Measurements from ENCODE around the gene SLC11A1. TPM values are rescaled to one million over a fixed set of nuclear protein-coding genes. Genes with fewer than 3 reads are reported as not detected.

SLC11A1 gene
- total RNA-seq, 1 experiment from 2014 or later, result 0.36 TPM

GRCh38 chr2:218444692-218445357 is 62.8 kb downstream of the SLC11A1 start:
- Histone ChIP-seq H3K27me3 (no peaks in the 10 kb centered on the region), H3K9me3 (replicated peaks) (no peaks in the 10 kb centered on the region), H3K36me3 (peaks cover 12% of the 10 kb centered on the region), H3K4me1 (peaks cover 14% of the 10 kb centered on the region), H3K4me3 (no peak overlapping the region), H3K27ac (no peak overlapping the region)
- DNase-seq, result no peak

DNA sequence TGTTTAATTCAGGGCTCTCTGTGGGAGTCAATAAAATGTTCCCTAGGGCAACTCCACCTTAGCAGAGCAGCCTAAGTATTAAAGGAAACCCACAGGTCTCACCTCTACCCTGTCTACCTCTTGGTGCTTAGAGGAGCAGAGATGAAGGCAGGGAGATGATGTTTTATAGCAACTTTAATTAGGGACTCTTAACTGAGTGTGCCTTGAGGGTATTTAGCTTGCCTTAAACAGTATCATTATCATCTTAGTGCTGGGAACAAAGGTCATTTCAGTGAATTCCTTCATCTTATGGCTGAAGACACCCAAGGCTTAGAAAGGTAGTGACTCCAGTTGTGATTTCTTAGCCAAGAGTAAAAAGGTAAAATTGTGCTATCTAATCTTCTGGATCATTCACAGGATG is 63.5 kb downstream of the SLC11A1 start:
- Histone ChIP-seq H3K4me3 (no peak overlapping the region), H3K9me3 (replicated peaks) (no peaks in the 10 kb centered on the region), H3K27me3 (no peaks in the 10 kb centered on the region), H3K36me3 (peaks cover 14% of the 10 kb centered on the region), H3K4me1 (peaks cover 16% of the 10 kb centered on the region), H3K27ac (no peak overlapping the region)
- no peak for DNase-seq

Other genes with a start within 250 kb of the SLC11A1 start
- not detected in 2 replicates for gene CXCR1, start 215.3 kb upstream of the SLC11A1 start, total RNA-seq (2014; rRNA removed; shearing (Covaris generic))
- 141 and 150 TPM in 2 replicates for gene ARPC2, start 165.1 kb upstream of the SLC11A1 start, total RNA-seq (2014; rRNA removed; shearing (Covaris generic))
- 0.24 and 0.25 TPM in 2 replicates for gene GPBAR1, start 121.3 kb upstream of the SLC11A1 start, total RNA-seq (2014; rRNA removed; shearing (Covaris generic))
- gene AAMP, start 112.1 kb upstream of the SLC11A1 start, total RNA-seq (2014; rRNA removed; shearing (Covaris generic)), result 125 and 149 TPM in 2 replicates
- 49.8 and 57.9 TPM in 2 replicates for gene PNKD, start 111.8 kb upstream of the SLC11A1 start, total RNA-seq (2014; rRNA removed; shearing (Covaris generic))
- gene TMBIM1, start 89.8 kb upstream of the SLC11A1 start, total RNA-seq (2014; rRNA removed; shearing (Covaris generic)), result 10.3 and 11.2 TPM in 2 replicates
- not detected in 2 replicates for gene CATIP, start 25.4 kb upstream of the SLC11A1 start, total RNA-seq (2014; rRNA removed; shearing (Covaris generic))
- gene CTDSP1, start 17.6 kb downstream of the SLC11A1 start, total RNA-seq (2014; rRNA removed; shearing (Covaris generic)), result 61.5 and 69.9 TPM in 2 replicates
- gene VIL1, start 36.9 kb downstream of the SLC11A1 start, total RNA-seq (2014; rRNA removed; shearing (Covaris generic)), result 0.02 and 0.03 TPM in 2 replicates
- gene USP37, start 186.1 kb downstream of the SLC11A1 start, total RNA-seq (2014; rRNA removed; shearing (Covaris generic)), result 30.2 and 34.9 TPM in 2 replicates
- gene CNOT9, start 186.6 kb downstream of the SLC11A1 start, total RNA-seq (2014; rRNA removed; shearing (Covaris generic)), result 166 and 188 TPM in 2 replicates
- 0.71 and 0.75 TPM in 2 replicates for gene PLCD4, start 225.6 kb downstream of the SLC11A1 start, total RNA-seq (2014; rRNA removed; shearing (Covaris generic))

Data from SJCRH30 (cell line).